HG03196 (cell line): Measurements from ENCODE around the gene SPC25.
"Not testable (repeated sequence)": the region's sequence is repeated elsewhere in the genome, so short reads cannot be mapped to it uniquely, and the experiment has no call there.

Source experiments
- ATAC-seq: cut with Tn5 transposase; IDR thresholded peaks from one replicate; pipeline ENCODE4 v1.9.1; 2021; ENCODE audit not compliant: unreplicated experiment

Gene SPC25

GRCh38 chr2:168903888-168904287 lies 13.7 kb upstream of the SPC25 start:
- no peak for ATAC-seq

GRCh38 chr2:168901003-168901402 lies 10.8 kb upstream of the SPC25 start, which contains the start of gene G6PC2:
Gene G6PC2 (plus strand): TSS chr2:168901291. CDS start chr2:168901332, 41 bp downstream.
- no peak for ATAC-seq

- ATAC-seq: no peak
Measured at GRCh38 chr2:168897449-168897848, 7.2 kb upstream of the SPC25 start.

GRCh38 chr2:168896783-168897182 lies 6.6 kb upstream of the SPC25 start:
- ATAC-seq: no peak

GRCh38 chr2:168895771-168896170 lies 5.5 kb upstream of the SPC25 start:
- no peak for ATAC-seq

GRCh38 chr2:168894720-168895119 lies 4.5 kb upstream of the SPC25 start:
- no peak for ATAC-seq

GRCh38 chr2:168894101-168894500 lies 3.9 kb upstream of the SPC25 start:
- no peak for ATAC-seq

GRCh38 chr2:168892327-168892726 lies 2.1 kb upstream of the SPC25 start:
- ATAC-seq: no peak

GRCh38 chr2:168889635-168890005 lies 610 bp downstream of the SPC25 start:
- peak; percentile 3 for ATAC-seq

GRCh38 chr2:168884975-168885374 lies 5.3 kb downstream of the SPC25 start:
- ATAC-seq: no peak

GRCh38 chr2:168882163-168882562 lies 8.1 kb downstream of the SPC25 start:
- ATAC-seq: not testable (repeated sequence)

GRCh38 chr2:168874368-168875054 lies 15.7 kb downstream of the SPC25 start:
- no peak for ATAC-seq

GRCh38 chr2:168870824-168871223 lies 19.4 kb downstream of the SPC25 start:
- ATAC-seq: not testable (repeated sequence)

GRCh38 chr2:168870369-168870768 lies 19.9 kb downstream of the SPC25 start:
- not testable (repeated sequence) for ATAC-seq

GRCh38 chr2:168867164-168867563 lies 23.1 kb downstream of the SPC25 start:
- ATAC-seq: not testable (repeated sequence)

- no peak for ATAC-seq
Measured at GRCh38 chr2:168858146-168858545, 32.1 kb downstream of the SPC25 start.

- ATAC-seq: no peak
Measured at GRCh38 chr2:168855601-168856000, 34.6 kb downstream of the SPC25 start.

- ATAC-seq: no peak
Measured at GRCh38 chr2:168854651-168855050, 35.6 kb downstream of the SPC25 start.

- ATAC-seq: no peak
Measured at GRCh38 chr2:168853471-168853870, 36.8 kb downstream of the SPC25 start.

GRCh38 chr2:168852481-168852880 lies 37.7 kb downstream of the SPC25 start:
- no peak for ATAC-seq

- no peak for ATAC-seq
Measured at GRCh38 chr2:168851674-168852320, 38.4 kb downstream of the SPC25 start.

GRCh38 chr2:168850846-168851245 lies 39.4 kb downstream of the SPC25 start:
- ATAC-seq: no peak

GRCh38 chr2:168849610-168850009 lies 40.6 kb downstream of the SPC25 start:
- no peak for ATAC-seq
